Vagina (tissue), 2 donors: Measurements from ENCODE around the gene RASA3. TPM values are rescaled to one million over a fixed set of nuclear protein-coding genes. Genes with fewer than 3 reads are reported as not detected.

Experiments
- DNase-seq, 2 donors: peaks; one replicate each; pipeline ENCODE4 v3.0.0-alpha.2; 2017; ENCODE audit errors: extremely low spot score in 2 of 2
- H3K27ac ChIP-seq: fragments of 200-600 bp; sonication (generic); one replicate; pipeline ENCODE4 v1.5.1; 2019
- H3K27me3 ChIP-seq: fragments of 200-600 bp; sonication (generic); one replicate; pipeline ENCODE4 v1.5.1; 2019
- H3K36me3 ChIP-seq, 2 donors: fragments of 200-600 bp; sonication (generic); one replicate each; pipeline ENCODE4 v1.5.1; 2017 to 2019
- H3K4me1 ChIP-seq: fragments of 200-600 bp; sonication (generic); one replicate; pipeline ENCODE4 v1.5.1; 2019
- H3K4me3 ChIP-seq, 2 donors: fragments of 200-600 bp; sonication (generic); 1 replicate in 1 of 2; 2 replicates in 1 of 2; pipeline ENCODE4 v1.5.1; 2016 to 2019
- H3K9me3 ChIP-seq: fragments of 200-600 bp; sonication (generic); one replicate; pipeline ENCODE4 v1.5.1; 2019
- POLR2A ChIP-seq, 2 donors: fragments of 450-650 bp; IDR thresholded peaks; one replicate each; pipeline ENCODE4 v1.6.1; 2017; ENCODE audit warnings: antibody characterized with exemption in 2 of 2, mild to moderate bottlenecking in 2 of 2, moderate library complexity in 2 of 2
- POLR2AphosphoS5 ChIP-seq, 2 donors: sonication (generic); formaldehyde crosslinking; IDR thresholded peaks; one replicate each; pipeline ENCODE4 v1.9.0; 2017; ENCODE audit warnings: antibody characterized with exemption in 2 of 2, mild to moderate bottlenecking in 2 of 2, low read depth in 1 of 2; ENCODE audit not compliant: insufficient read depth in 1 of 2
- intact Hi-C: fragments of 100-400 bp; cut with DNase I; formaldehyde crosslinking; loops from one replicate; pipeline ENCODE4 v1.15.1; 2023
- total RNA-seq: library from RNA; depleted of rRNA; stranded (reverse); fragments of >200 nt; gene quantifications from one replicate; pipeline ENCODE4 v1.2.3, GENCODE V29; 2016
- TF ChIP-seq, protein P1 (sequence below), 3 experiments: fragments of 450-650 bp in 2 of 3; fragments of 200-600 bp in 1 of 3; sonication (generic) in 1 of 3; IDR thresholded peaks; one replicate each; pipeline ENCODE4 v1.5.1; 2017 to 2019; ENCODE audit warnings: antibody characterized with exemption in 3 of 3, mild to moderate bottlenecking in 2 of 3, moderate library complexity in 2 of 3

Gene RASA3
- total RNA-seq, 1 donor from 2014 or later = 19.6 TPM

- H3K36me3 ChIP-seq = no peaks in the 10 kb centered on the region
- TF ChIP-seq POLR2A (IDR thresholded peaks at IDR 0.05) = no peak
- TF ChIP-seq POLR2AphosphoS5 (IDR thresholded peaks at IDR 0.05; ENCODE audit: insufficient read depth in 1 of 2, low read depth in 1 of 2) = no peak
- TF ChIP-seq, protein P1, sequence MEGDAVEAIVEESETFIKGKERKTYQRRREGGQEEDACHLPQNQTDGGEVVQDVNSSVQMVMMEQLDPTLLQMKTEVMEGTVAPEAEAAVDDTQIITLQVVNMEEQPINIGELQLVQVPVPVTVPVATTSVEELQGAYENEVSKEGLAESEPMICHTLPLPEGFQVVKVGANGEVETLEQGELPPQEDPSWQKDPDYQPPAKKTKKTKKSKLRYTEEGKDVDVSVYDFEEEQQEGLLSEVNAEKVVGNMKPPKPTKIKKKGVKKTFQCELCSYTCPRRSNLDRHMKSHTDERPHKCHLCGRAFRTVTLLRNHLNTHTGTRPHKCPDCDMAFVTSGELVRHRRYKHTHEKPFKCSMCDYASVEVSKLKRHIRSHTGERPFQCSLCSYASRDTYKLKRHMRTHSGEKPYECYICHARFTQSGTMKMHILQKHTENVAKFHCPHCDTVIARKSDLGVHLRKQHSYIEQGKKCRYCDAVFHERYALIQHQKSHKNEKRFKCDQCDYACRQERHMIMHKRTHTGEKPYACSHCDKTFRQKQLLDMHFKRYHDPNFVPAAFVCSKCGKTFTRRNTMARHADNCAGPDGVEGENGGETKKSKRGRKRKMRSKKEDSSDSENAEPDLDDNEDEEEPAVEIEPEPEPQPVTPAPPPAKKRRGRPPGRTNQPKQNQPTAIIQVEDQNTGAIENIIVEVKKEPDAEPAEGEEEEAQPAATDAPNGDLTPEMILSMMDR (IDR thresholded peaks at IDR 0.05) = no peak
- DNase-seq = no peak
- no peak overlapping the region for H3K4me3 ChIP-seq
- H3K9me3 ChIP-seq = no peaks in the 10 kb centered on the region
- intact Hi-C loops = no loop called here
- peak overlapping the region; percentile 72 for H3K27ac ChIP-seq
- H3K4me1 ChIP-seq = peaks cover 26% of the 10 kb centered on the region
- H3K27me3 ChIP-seq = no peaks in the 10 kb centered on the region
Observed at GRCh38 chr13:113935001-113935844, 197.2 kb downstream of the RASA3 start.

DNA sequence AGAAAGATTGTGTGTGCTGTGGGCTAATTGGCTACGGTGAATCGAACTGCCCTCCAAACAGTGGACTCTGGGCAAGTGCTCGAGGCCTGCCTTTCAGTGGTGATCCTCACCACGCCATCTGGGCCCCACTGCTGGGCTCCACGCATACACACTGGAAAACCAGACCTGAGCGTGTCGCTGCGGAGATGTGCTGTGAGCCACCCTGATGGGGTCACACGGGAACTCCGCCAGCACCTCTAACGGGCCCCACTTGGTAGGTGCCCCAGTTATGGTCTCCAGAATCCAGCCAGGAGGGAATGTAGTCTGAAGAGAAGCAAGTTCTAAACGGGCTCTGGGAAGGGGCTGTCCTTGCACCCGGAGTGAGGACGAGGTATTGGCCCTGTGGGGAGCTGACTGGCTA lies 197.8 kb downstream of the RASA3 start:
- no peak overlapping the region for H3K4me3 ChIP-seq
- DNase-seq = no peak
- no peaks in the 10 kb centered on the region for H3K27me3 ChIP-seq
- intact Hi-C loops = no loop called here
- TF ChIP-seq POLR2A (IDR thresholded peaks at IDR 0.05) (no peak), POLR2AphosphoS5 (IDR thresholded peaks at IDR 0.05; ENCODE audit: insufficient read depth in 1 of 2, low read depth in 1 of 2) (no peak)
- TF ChIP-seq, protein P1 (IDR thresholded peaks at IDR 0.05) = no peak
- no peaks in the 10 kb centered on the region for H3K9me3 ChIP-seq
- H3K4me1 ChIP-seq = peaks cover 32% of the 10 kb centered on the region
- H3K27ac ChIP-seq = peak overlapping the region; percentile 72
- H3K36me3 ChIP-seq = no peaks in the 10 kb centered on the region

DNA sequence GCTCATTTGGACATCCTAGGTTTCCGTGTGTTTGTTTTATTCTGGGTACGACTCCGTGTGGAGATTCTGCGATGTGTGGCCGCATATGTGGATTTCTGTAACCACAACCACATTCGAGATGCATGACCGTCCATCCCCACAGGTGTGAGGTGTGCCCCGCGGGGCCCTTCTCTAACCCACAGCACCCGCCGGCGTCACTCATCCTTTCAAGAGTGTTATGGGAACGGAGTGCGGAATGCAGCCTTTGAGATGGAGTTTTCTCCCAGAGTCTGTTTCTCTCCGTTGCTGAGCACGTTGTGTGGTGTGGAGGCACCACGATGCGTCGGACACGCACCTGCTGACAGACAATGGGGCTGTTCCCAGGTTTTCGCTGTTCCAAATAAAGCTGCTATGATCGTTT lies 198.5 kb downstream of the RASA3 start:
- TF ChIP-seq POLR2A (IDR thresholded peaks at IDR 0.05) (no peak), POLR2AphosphoS5 (IDR thresholded peaks at IDR 0.05; ENCODE audit: insufficient read depth in 1 of 2, low read depth in 1 of 2) (no peak)
- TF ChIP-seq, protein P1 (IDR thresholded peaks at IDR 0.05) = no peak
- H3K36me3 ChIP-seq = no peaks in the 10 kb centered on the region
- DNase-seq = no peak
- H3K27me3 ChIP-seq = no peaks in the 10 kb centered on the region
- H3K27ac ChIP-seq = no peak overlapping the region
- H3K9me3 ChIP-seq = no peaks in the 10 kb centered on the region
- peaks cover 36% of the 10 kb centered on the region for H3K4me1 ChIP-seq
- intact Hi-C loops = no loop called here
- H3K4me3 ChIP-seq = no peak overlapping the region

DNA sequence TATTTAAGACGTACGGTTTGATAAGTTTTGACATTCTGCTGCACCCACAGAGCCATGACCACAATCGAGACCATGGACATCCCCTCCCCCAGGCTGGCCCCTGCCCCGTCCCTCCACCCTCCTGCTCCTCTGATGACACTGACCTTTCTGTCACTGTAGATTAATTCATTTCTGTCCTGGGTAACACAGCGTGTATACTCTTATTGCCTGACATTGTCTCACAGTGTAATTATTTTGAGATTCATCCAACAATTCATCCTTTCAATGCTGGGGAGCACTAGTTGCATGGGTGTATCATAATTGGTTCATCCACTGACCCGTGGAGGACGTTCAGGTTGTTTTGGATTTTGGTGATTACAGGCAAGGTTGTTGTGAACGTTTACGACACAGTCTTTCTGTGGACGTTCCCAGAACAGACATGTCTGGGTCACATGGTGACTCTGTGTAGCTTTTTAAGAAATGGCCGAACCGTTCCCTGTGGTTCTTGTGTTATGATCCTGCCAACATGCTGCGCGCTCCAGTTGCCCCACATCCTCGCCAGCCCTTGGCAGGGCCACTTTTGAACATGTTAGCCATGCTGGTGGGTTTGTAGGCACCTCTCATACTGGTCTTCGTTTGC lies 200.5 kb downstream of the RASA3 start:
- no peak for TF ChIP-seq POLR2AphosphoS5 (IDR thresholded peaks at IDR 0.05; ENCODE audit: insufficient read depth in 1 of 2, low read depth in 1 of 2)
- TF ChIP-seq, protein P1 (IDR thresholded peaks at IDR 0.05) = no peak
- no peak for TF ChIP-seq POLR2A (IDR thresholded peaks at IDR 0.05)
- Histone ChIP-seq H3K9me3 (no peaks in the 10 kb centered on the region), H3K4me1 (peaks cover 45% of the 10 kb centered on the region), H3K27ac (no peak overlapping the region), H3K36me3 (no peaks in the 10 kb centered on the region), H3K4me3 (no peak overlapping the region), H3K27me3 (no peaks in the 10 kb centered on the region)
- no peak for DNase-seq
- intact Hi-C loops = no loop called here
